ENCODE results near the gene PCSK2.

Gene PCSK2

GRCh38 chr20:17510548-17510947 lies 283.7 kb downstream of the PCSK2 start:
- no peak for DNase-seq

GRCh38 chr20:17511401-17511800 lies 284.6 kb downstream of the PCSK2 start:
- DNase-seq = no peak

- DNase-seq = no peak
Measured at GRCh38 chr20:17513939-17514338, 287.1 kb downstream of the PCSK2 start.

- DNase-seq = no peak
Measured at GRCh38 chr20:17515053-17515452, 288.2 kb downstream of the PCSK2 start.

- no peak for DNase-seq
Measured at GRCh38 chr20:17518339-17519052, 291.7 kb downstream of the PCSK2 start.

- DNase-seq = no peak
Measured at GRCh38 chr20:17519606-17520285, 292.9 kb downstream of the PCSK2 start.

- DNase-seq = no peak
Measured at GRCh38 chr20:17520583-17520982, 293.7 kb downstream of the PCSK2 start.

- no peak for DNase-seq
Measured at GRCh38 chr20:17522528-17522927, 295.7 kb downstream of the PCSK2 start.

- DNase-seq = no peak
Measured at GRCh38 chr20:17523326-17523725, 296.5 kb downstream of the PCSK2 start.

- no peak for DNase-seq
Measured at GRCh38 chr20:17524560-17524959, 297.7 kb downstream of the PCSK2 start.

GRCh38 chr20:17525132-17525531 lies 298.3 kb downstream of the PCSK2 start:
- no peak for DNase-seq

GRCh38 chr20:17525650-17526049 lies 298.8 kb downstream of the PCSK2 start:
- DNase-seq = peak in 1 of 2 experiments; percentile 56

- no peak for DNase-seq
Measured at GRCh38 chr20:17529586-17529985, 302.7 kb downstream of the PCSK2 start.

- DNase-seq = no peak
Measured at GRCh38 chr20:17530153-17530552, 303.3 kb downstream of the PCSK2 start.

GRCh38 chr20:17530716-17531664 lies 304.1 kb downstream of the PCSK2 start, which contains the start of gene BFSP1:
TSS of gene BFSP1 (minus strand) at chr20:17531379. CDS start at chr20:17531329, 50 bp downstream.
- DNase-seq = peak; percentile 31 to 65

GRCh38 chr20:17531665-17532025 lies 304.8 kb downstream of the PCSK2 start:
- DNase-seq = no peak

- peak; percentile 46 to 75 for DNase-seq
Measured at GRCh38 chr20:17533396-17533795, 306.6 kb downstream of the PCSK2 start.

- DNase-seq = no peak
Measured at GRCh38 chr20:17534077-17534476, 307.2 kb downstream of the PCSK2 start.

Data from NCI-H524 (cell line).